Activated CD4-positive, alpha-beta T cell treated with anti-CD3 and anti-CD28 coated beads, Interleukin-2, amount 50 U/mL, for 1 hour (primary cell): ENCODE results near the gene CEP78.

Source experiments
- DNase-seq: peaks from one replicate; pipeline ENCODE4 v3.0.0-alpha.2; 2020

CEP78 gene

GRCh38 chr9:78314550-78314949 is 78.7 kb downstream of the CEP78 start:
- DNase-seq: no peak

- DNase-seq: no peak
Observed at GRCh38 chr9:78314953-78315870, 79.3 kb downstream of the CEP78 start.

GRCh38 chr9:78316166-78316892 is 80.5 kb downstream of the CEP78 start:
- no peak for DNase-seq

- no peak for DNase-seq
Observed at GRCh38 chr9:78319197-78320029, 83.5 kb downstream of the CEP78 start.

GRCh38 chr9:78320030-78320693 is 84.3 kb downstream of the CEP78 start:
- DNase-seq: no peak

GRCh38 chr9:78320875-78321496 is 85.1 kb downstream of the CEP78 start:
- no peak for DNase-seq

- DNase-seq: no peak
Observed at GRCh38 chr9:78321505-78321904, 85.6 kb downstream of the CEP78 start.

- DNase-seq: no peak
Observed at GRCh38 chr9:78324068-78324650, 88.3 kb downstream of the CEP78 start.

GRCh38 chr9:78324682-78325081 is 88.8 kb downstream of the CEP78 start:
- DNase-seq: no peak

GRCh38 chr9:78325343-78325742 is 89.5 kb downstream of the CEP78 start:
- DNase-seq: no peak

- DNase-seq: no peak
Observed at GRCh38 chr9:78325846-78326360, 90.0 kb downstream of the CEP78 start.

GRCh38 chr9:78326564-78326963 is 90.7 kb downstream of the CEP78 start:
- no peak for DNase-seq
